SK-N-MC (cell line): ENCODE results near the gene OTUB1.

ENCODE experiments used
- DNase-seq: peaks from one replicate; pipeline ENCODE4 v3.0.0-alpha.2; 2011; ENCODE audit warnings: low read depth, low spot score
- H3K27ac ChIP-seq: fragments of 200-600 bp; sonication (generic); 2 replicates; pipeline ENCODE4 v1.5.1; 2016; ENCODE audit warnings: mixed run types
- H3K36me3 ChIP-seq: fragments of 200-600 bp; sonication (generic); 2 replicates; pipeline ENCODE4 v1.6.1; 2017; ENCODE audit warnings: antibody characterized with exemption, low read length, mixed read lengths; ENCODE audit not compliant: insufficient read depth
- H3K4me3 ChIP-seq: fragments of 200-600 bp; sonication (generic); 2 replicates; pipeline ENCODE4 v1.5.1; 2016
- H3K9ac ChIP-seq: fragments of 200-600 bp; sonication (generic); 2 replicates; pipeline ENCODE4 v1.8.0; 2017; ENCODE audit warnings: mixed run types, mixed read lengths; ENCODE audit not compliant: insufficient read length
- H3K9me3 ChIP-seq: fragments of 200-600 bp; sonication (generic); 2 replicates; pipeline ENCODE4 v1.6.1; 2017; ENCODE audit warnings: low read depth, mild to moderate bottlenecking, antibody characterized with exemption, low read length, moderate library complexity, mixed read lengths
- EZH2 ChIP-seq: fragments of 200-600 bp; sonication (generic); IDR thresholded peaks from one replicate; pipeline ENCODE4 v1.6.1; 2017; ENCODE audit warnings: antibody characterized with exemption
- FOXP2 ChIP-seq: optimal IDR thresholded peaks from 2 replicates; pipeline ENCODE3; 2011; ENCODE audit warnings: mild to moderate bottlenecking, moderate library complexity; ENCODE audit not compliant: insufficient read depth; ENCODE audit errors: extremely low read length, control extremely low read depth
- POLR2AphosphoS5 ChIP-seq: IDR thresholded peaks from 2 replicates; pipeline ENCODE4 v1.6.1; 2012; ENCODE audit warnings: mild to moderate bottlenecking, low read depth, low read length, borderline replicate concordance

OTUB1 gene

GRCh38 chr11:63986156-63986931 is at the start of gene OTUB1:
Gene OTUB1 (plus strand): TSS chr11:63986438. CDS start chr11:63986457, 19 bp downstream.
- H3K9ac ChIP-seq: peak within 1 kb of the TSS; percentile 86
- H3K9me3 ChIP-seq: no peaks in the 10 kb centered on the region
- peak; percentile 92 for TF ChIP-seq POLR2AphosphoS5
- no peak for TF ChIP-seq EZH2
- peak; percentile 44 for DNase-seq
- peaks cover 31% of the 10 kb centered on the region for H3K36me3 ChIP-seq
- H3K4me3 ChIP-seq: peak within 1 kb of the TSS; percentile 89
- peak within 1 kb of the TSS; percentile 80 for H3K27ac ChIP-seq

GRCh38 chr11:63937713-63938478 is 48.3 kb upstream of the OTUB1 start:
- no peak for DNase-seq
- peak overlapping the region; percentile 55 for H3K27ac ChIP-seq
- H3K36me3 ChIP-seq: no peaks in the 10 kb centered on the region
- TF ChIP-seq FOXP2: no peak
- no peak for TF ChIP-seq EZH2
- TF ChIP-seq POLR2AphosphoS5: no peak
- peak overlapping the region; percentile 96 for H3K4me3 ChIP-seq
- H3K9me3 ChIP-seq: no peaks in the 10 kb centered on the region
- peak overlapping the region; percentile 4 for H3K9ac ChIP-seq

GRCh38 chr11:63938479-63939396 is 47.5 kb upstream of the OTUB1 start, which contains the start of gene NAA40:
Gene NAA40 (plus strand): TSS chr11:63939002. CDS start chr11:63939097, 95 bp downstream.
- H3K9ac ChIP-seq: peak within 1 kb of the TSS; percentile 86
- H3K27ac ChIP-seq: peak within 1 kb of the TSS; percentile 75
- H3K9me3 ChIP-seq: no peaks in the 10 kb centered on the region
- TF ChIP-seq POLR2AphosphoS5 (peak; percentile 71), FOXP2 (peak; percentile 67), EZH2 (no peak)
- no peaks in the 10 kb centered on the region for H3K36me3 ChIP-seq
- H3K4me3 ChIP-seq: peak within 1 kb of the TSS; percentile 96
- DNase-seq: peak; percentile 50

GRCh38 chr11:63939397-63939891 is 46.8 kb upstream of the OTUB1 start:
- H3K9ac ChIP-seq: peak overlapping the region; percentile 86
- TF ChIP-seq FOXP2: no peak
- TF ChIP-seq POLR2AphosphoS5: no peak
- TF ChIP-seq EZH2: no peak
- H3K4me3 ChIP-seq: peak overlapping the region; percentile 96
- H3K36me3 ChIP-seq: no peaks in the 10 kb centered on the region
- peak overlapping the region; percentile 75 for H3K27ac ChIP-seq
- no peak for DNase-seq
- no peaks in the 10 kb centered on the region for H3K9me3 ChIP-seq

- peak overlapping the region; percentile 59 for H3K9ac ChIP-seq
- no peak for DNase-seq
Observed at GRCh38 chr11:63940786-63941185, 45.5 kb upstream of the OTUB1 start.

GRCh38 chr11:63941901-63942300 is 44.3 kb upstream of the OTUB1 start:
- DNase-seq: no peak
- Histone ChIP-seq H3K9me3 (no peaks in the 10 kb centered on the region), H3K36me3 (peaks cover 10% of the 10 kb centered on the region), H3K27ac (no peak overlapping the region), H3K4me3 (no peak overlapping the region), H3K9ac (peak overlapping the region; percentile 50)
- TF ChIP-seq POLR2AphosphoS5 (no peak), FOXP2 (no peak), EZH2 (no peak)

More at GRCh38 chr11:63940786-63941185, 45.5 kb upstream of the OTUB1 start:
- Histone ChIP-seq H3K36me3 (no peaks in the 10 kb centered on the region), H3K4me3 (no peak overlapping the region), H3K27ac (0 out of 2 replicates have a peak overlapping the region, but pooled peaks have one; percentile 14), H3K9me3 (no peaks in the 10 kb centered on the region)
- TF ChIP-seq EZH2: no peak
- TF ChIP-seq FOXP2: no peak
- no peak for TF ChIP-seq POLR2AphosphoS5

GRCh38 chr11:63942803-63943202 is 43.4 kb upstream of the OTUB1 start:
- peaks cover 16% of the 10 kb centered on the region for H3K36me3 ChIP-seq
- no peak overlapping the region for H3K4me3 ChIP-seq
- TF ChIP-seq POLR2AphosphoS5 (no peak), FOXP2 (no peak), EZH2 (no peak)
- H3K27ac ChIP-seq: no peak overlapping the region
- H3K9ac ChIP-seq: peak overlapping the region; percentile 50
- no peaks in the 10 kb centered on the region for H3K9me3 ChIP-seq
- no peak for DNase-seq

- H3K9ac ChIP-seq: no peak overlapping the region
- H3K27ac ChIP-seq: no peak overlapping the region
- H3K4me3 ChIP-seq: no peak overlapping the region
- no peak for DNase-seq
- H3K36me3 ChIP-seq: peaks cover 20% of the 10 kb centered on the region
- TF ChIP-seq EZH2: no peak
- TF ChIP-seq FOXP2: no peak
- no peak for TF ChIP-seq POLR2AphosphoS5
- H3K9me3 ChIP-seq: no peaks in the 10 kb centered on the region
Observed at GRCh38 chr11:63944987-63945386, 41.3 kb upstream of the OTUB1 start.
